NOMO-1 (cell line): ENCODE results near the gene ZCCHC3.

Experiments
- DNase-seq, 2 experiments: peaks; one replicate each; lab custom pipeline; 2025; ENCODE audit not compliant: unreplicated experiment in 2 of 2; lab: John Stamatoyannopoulos, UW

The ZCCHC3 gene

DNA sequence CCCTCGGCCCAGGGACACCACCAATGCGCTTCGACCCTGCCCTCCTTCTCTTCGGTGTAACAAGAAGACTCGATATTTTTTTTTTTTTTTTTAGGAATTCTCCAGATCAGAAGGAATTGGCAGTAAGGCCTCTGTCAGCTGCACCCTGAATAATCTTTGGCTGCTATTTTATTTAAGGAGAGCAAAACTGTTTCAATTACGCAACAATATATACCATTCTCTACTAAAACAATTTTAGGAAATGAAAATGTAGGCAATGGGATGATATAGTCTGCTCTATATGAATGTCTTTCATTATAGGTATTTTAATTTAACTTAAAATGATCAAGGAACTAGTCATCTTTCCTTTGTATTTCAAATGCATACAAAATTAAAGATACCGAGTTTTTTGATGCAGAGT, 13.3 kb downstream of the ZCCHC3 start:
- no peak for DNase-seq

DNA sequence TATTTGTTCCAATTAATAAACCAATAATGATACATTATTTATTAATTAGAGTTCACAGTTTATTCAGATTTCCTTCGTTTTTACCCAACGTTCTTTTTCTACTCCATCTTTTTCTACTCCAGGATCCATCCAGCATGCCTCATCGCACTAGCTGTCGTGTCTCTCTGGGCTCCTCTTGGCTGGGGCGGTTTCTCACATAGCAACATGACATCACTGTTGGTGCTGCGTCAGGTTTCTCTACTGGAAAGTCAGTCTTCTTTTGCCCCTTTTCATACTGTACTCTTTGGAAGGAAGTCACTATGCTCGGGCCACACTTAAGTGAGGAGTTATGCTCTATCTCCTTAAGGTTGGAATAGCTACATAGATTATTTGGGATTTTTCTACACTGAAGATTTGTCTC, 14.2 kb downstream of the ZCCHC3 start:
- DNase-seq = no peak

DNA sequence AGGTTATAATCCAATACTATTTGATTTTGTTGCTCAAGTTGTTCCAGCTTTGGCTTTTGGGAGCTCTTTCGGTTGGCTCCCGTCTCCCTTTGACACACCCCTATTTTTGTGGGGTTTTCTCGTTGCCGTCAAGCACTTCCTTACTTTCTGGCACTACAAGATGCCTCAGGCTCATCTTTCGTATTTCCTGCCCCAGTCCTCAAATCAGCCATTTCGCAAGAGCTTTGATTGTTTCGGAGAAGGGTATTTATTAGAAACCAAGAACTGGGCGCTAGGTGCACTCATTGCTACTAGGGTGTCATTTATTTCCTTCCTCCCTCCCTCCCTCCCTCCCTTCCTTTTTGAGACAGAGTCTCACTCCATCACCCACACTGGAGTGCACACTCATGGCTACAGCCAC, 14.7 kb downstream of the ZCCHC3 start:
- DNase-seq = peak in 1 of 2 experiments; percentile 44

DNA sequence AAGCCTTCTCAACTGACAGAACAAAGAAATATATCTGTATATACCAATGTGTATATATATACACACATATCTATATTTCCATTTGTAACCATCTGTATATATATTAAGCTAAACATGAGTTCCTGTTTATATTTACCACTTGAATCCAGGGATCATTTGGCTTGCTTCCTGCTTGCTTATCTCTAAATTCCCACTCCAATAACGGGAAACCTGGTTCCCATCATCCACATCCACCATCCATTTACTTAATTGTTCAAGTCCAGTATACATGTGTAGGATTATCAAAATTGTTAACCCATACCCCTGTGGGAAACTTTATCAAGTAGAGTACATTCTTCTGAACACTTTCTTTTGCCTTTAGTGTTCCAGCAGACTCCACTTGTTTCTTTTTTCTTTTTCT, 15.5 kb downstream of the ZCCHC3 start:
- DNase-seq = no peak

DNA sequence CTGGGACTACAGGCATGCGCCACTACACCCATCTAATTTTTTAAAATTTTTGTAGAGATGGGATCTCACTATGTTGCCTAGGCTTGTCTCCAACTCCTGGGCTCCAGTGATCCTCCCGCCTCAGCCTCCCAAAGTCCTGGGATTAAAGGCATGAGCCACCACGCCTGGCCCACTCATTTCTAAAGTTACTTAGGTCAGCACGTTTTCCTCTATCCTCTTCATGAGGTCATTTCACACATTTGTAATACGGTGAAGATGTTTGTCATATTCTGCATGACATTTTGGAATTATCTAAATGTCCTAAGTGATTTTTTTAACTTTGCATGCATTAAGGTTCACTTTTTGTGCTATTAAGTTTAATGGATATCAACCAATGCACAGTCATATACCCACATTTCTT, 16.0 kb downstream of the ZCCHC3 start:
- no peak for DNase-seq

DNA sequence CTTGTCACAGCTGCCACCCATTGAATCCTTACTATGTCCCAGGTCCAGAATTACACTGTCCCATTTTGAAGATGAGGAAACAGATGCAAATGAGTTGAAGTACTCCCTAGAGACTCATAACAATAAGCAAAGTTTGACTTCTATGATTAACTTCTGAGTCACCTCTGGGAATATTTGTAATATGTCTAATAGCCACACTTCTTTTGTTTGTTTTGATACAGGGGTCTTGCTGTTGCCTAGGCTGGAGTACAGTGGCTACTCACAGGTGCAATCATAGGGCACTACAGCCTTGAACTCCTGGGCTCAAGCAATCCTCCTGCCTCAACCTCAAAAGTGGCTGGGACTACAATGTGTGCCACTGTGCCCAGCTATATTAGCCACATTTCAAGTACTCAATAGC, 16.6 kb downstream of the ZCCHC3 start:
- no peak for DNase-seq

DNA sequence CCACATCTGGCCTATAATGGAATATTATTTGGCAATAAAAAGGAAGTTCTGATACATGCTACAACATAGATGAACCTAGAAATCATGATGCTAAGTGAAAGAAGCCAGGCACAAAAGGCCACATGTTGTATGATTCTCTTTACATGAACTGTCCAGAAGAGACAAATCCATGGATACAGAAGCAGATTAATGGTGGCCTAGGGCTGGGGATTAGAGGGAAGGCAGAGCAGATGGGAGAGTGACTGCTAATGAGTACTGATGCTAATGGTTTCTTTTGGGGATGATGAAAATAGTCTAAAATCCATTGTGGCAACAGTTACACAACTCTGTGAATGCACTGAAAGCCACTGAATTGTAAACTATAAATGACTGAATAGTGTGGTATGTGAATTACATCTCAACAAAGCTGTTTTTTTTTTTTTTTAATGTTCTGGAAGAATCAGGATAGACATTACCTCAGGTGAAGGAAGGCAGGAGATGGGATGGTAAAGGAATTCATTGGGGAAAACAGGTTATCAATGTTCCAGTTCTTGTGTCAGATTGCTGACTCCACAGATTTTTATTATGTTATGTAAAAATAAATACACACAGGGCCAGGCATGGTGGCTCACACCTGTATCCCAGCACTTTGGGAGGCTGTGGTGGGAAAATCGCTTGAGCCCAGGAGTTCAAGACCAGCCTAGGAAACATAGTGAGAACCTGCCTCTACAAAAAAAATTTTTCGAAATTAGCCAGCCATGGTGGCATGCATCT, 19.1 kb downstream of the ZCCHC3 start:
- no peak for DNase-seq

DNA sequence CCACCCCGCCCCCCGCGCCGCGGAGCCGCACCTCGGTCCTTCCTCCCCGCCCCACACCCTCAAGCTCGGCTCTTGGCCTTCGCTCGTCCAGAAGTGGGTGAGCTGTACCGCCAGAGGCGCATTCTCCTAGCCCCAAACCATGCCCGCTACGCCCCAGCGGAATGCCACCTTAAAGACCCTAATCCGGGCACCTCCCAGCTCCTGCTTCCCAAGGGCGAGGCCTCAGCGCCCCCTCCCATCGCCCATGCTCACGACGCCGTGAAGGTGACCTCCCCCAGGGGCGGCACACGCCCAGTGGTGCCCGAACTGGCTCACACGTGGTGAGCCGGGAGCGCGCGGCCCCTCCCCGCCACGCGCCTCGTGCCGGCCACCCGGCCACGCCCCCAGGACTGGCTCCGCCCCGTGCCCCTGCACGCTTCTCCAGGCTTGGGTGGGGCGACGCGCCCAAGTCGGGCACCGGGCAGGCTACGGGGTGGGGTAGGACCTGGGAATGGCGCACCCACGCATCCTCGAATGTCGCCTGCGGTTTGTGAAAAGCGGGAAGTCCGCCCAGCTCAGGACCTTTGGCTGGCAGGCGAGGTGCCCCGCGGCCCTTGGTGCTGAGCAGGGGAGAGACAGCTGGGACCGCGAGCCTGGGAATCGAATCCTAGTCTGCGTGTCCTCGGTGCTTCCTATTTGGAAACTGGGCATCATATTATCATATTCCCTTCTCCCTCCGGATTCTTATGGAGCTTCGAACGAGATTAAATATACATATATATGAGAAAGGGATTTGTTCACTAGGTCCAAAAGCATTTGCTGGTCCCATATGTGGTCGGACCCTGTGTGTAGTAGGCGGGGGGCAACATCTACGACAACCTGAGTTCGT, 27.0 kb downstream of the ZCCHC3 start:
- DNase-seq = peak; percentile 74 to 84

DNA sequence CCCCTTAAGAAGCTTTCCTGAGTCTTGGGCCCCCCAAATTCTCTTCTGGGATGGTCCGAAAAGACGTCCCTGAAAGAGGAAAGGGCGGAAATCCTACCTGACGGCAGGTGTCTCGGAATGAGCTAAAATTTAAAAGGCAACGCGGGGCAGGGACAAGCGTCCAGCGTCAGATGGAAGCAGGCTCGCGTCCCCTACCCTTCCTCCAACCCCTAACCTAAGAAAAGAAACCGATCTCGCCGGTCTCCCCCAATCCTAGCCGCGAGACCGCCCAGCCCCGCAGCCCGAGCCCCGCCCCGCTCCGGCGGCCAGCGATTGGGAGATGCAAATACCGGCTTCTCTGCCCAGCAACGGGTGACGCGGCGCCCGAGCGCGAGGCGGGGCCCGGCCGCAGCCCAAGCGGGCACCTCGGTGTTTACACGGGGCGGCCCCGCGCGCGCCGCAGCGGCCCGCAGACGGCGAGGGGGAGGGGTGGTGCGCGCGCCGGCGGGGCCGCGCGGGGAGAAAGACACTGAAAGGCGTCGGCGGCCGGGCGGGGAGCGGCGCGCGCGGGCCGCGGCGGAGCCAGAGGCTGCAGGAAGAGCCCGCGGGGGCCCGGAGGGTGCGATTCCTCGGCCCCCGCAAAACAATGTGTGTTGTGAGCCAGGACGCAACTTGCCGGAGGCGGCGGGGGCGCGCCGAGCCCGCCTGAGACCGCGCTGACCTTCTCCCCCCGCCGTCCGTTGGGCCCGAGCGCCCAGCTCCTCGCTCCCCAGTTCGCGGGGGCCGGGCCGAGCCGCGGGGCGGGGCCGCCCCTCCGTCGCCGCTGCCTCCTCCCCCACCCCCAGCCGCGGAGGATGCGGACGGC, 27.9 kb downstream of the ZCCHC3 start, which contains the start of gene SOX12:
Gene SOX12, plus strand, starts transcription at position 508 of the 844 bp plus-strand sequence. CDS start 373 bp downstream, outside the sequence.
- peak; percentile 88 to 98 for DNase-seq

DNA sequence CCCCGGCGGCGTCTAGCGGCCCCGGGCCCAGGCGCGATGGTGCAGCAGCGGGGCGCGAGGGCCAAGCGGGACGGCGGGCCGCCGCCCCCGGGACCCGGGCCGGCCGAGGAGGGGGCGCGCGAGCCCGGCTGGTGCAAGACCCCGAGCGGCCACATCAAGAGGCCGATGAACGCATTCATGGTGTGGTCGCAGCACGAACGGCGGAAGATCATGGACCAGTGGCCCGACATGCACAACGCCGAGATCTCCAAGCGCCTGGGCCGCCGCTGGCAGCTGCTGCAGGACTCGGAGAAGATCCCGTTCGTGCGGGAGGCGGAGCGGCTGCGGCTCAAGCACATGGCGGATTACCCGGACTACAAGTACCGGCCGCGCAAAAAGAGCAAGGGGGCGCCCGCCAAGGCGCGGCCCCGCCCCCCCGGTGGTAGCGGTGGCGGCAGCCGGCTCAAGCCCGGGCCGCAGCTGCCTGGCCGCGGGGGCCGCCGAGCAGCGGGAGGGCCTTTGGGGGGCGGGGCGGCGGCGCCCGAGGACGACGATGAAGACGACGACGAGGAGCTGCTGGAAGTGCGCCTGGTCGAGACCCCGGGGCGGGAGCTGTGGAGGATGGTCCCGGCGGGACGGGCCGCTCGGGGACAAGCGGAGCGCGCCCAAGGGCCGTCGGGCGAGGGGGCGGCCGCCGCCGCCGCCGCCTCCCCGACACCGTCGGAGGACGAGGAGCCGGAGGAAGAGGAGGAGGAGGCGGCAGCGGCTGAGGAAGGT, 28.7 kb downstream of the ZCCHC3 start:
- peak; percentile 38 to 42 for DNase-seq

DNA sequence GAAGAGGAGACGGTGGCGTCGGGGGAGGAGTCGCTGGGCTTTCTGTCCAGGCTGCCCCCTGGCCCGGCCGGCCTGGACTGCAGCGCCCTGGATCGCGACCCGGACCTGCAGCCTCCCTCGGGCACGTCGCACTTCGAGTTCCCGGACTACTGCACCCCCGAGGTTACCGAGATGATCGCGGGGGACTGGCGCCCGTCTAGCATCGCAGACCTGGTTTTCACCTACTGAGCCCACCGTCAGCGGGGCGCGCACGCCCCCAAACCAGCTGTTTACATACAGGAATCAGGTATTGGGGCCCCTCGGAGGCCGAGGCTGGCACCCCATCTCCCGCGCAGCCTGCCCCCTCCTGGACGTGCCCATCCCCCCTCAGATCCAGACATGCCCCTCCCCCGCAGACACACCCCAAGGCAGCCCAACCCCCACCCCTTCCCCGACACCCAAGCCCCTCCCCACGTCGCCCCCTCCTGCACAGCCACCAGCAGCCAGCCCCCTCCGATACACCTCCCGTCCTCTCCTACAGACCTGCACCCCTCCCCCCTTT, 29.3 kb downstream of the ZCCHC3 start:
- DNase-seq = peak in 1 of 2 experiments; percentile 15

DNA sequence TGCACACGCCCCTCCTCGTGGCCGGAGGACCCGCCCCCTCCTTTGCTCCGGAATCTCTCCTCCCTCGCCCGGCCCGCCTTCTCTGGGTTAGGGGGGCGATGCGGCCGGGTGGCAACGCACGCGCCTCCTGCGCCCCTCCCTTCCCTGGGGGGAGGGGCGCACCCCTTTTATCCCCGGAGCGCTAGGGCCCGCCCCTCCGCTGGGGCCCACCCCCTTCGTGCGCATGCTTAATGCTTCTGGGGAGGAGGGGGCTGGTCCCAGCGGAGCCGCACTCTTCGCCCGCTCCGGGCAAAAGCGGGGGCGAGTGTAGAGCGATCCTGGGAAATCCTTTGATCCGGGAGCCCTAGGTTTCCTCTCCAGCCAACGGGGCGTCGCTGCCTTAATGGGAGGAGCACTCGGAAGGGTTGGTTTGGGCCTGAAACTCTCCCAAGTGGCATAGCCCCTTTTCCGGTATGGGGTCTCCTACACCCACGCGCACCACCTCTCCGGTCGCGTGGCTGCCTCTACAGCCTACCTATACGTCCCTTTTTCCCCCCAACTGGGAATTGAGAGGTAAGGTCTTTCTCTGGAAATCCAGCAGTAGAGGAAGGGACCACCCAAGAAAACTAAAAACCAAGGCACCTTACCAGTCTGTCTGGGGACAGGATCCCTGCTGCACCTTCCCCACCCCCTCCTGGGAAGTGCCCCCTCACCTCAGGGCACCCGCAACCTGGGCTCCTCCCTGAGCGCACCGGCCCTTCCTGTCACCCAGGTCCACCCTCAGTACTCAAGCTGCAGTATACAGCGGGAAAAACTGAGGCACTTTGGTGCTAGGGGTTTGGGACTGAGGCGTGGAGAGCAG, 30.0 kb downstream of the ZCCHC3 start:
- peak; percentile 39 to 59 for DNase-seq

DNA sequence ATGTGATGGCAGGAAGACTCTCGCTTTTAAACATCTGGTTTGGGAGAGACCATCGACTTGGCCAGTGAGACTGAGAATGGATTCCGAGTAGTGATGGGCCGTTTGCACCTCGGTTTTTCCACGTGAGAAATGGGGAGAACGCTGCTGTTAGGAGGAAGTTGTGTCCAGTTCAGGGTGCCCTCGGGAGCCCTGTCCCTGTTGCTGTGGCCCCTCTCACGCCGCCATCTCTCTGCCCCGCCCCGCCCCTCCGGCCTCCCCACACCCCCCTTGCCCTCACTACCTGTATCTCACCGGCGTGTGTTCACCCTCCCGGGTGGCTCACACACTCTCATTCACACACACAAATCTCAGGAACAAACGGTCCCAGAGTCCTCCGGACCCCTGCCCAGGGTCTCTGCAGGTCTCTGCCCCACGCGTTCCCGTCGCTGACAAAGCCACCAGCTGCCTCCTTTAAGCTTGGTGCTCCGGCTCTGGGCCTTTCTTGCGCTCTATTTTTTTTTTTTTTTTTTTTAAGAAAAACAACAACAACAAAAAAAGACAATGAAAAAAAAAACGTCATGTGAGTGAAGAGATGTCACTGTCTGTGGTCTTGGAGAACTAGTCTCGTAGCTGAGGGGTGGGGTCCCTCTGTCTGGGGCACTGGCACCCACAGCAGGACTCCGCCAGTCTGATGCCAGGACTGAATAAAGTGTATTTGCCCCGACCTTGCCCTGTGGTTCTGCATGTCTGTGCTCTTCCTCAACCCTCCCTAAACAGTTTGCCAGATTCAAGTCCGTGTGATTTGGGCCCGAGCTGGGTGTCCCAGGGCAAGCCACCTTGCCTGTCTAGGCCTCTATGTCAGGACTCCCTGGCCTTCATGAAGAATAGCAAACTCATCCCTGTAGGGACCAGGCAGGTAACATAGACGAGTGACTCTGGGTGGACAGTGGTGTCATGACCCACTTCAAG, 30.9 kb downstream of the ZCCHC3 start:
- DNase-seq = no peak

DNA sequence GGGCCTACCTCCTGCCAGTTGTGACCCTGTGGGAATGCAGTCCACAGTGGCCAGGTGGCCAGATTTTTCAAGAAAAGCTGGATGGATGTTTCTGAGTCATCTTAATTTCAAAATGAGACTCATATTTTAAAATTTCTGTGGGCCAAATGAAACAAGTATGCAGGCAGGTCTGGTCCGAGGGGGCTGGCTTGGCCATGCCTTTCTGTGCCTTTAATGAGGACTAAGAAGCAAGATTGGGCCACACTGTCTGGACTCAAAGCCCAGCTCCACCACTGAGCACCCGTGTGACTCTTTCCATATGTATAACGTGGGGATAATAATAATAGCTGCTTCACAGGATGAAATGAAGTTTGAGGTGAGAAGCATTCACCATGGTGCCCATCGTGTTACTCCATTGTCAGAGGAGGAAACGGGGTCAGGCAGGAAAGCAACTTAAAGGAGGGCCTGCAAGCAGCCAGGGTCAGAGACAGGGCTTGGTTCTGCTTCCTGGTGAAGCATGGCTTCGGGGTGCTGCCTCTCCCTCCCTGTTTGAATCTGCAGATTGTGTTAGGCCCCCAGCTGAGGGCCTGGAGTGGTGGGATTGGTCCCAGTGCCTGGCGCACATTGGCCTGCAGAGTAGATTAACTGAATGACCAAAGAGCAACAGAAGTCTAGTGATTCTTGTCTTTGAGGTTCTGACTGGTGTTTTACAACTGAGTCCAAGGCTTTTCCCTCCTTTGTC, 31.8 kb downstream of the ZCCHC3 start:
- no peak for DNase-seq

DNA sequence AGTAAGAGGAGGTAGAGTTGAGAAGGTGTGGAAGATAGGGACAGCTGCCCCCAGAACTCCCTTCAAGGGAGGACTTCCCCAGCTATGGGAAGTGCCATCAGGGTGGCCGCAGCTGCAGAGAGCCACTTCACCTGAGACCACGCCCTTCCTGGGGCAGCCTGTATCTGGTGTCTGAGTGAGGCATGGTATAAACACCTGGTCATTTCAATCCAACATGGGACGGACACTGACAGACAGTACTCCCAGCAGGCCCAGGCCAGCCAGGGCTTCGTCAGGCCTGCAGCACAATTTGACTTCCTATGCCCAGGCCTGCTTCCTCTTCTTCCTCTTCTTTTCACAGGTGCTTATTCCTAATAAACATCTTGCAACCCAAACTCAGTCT, 32.5 kb downstream of the ZCCHC3 start:
- no peak for DNase-seq

DNA sequence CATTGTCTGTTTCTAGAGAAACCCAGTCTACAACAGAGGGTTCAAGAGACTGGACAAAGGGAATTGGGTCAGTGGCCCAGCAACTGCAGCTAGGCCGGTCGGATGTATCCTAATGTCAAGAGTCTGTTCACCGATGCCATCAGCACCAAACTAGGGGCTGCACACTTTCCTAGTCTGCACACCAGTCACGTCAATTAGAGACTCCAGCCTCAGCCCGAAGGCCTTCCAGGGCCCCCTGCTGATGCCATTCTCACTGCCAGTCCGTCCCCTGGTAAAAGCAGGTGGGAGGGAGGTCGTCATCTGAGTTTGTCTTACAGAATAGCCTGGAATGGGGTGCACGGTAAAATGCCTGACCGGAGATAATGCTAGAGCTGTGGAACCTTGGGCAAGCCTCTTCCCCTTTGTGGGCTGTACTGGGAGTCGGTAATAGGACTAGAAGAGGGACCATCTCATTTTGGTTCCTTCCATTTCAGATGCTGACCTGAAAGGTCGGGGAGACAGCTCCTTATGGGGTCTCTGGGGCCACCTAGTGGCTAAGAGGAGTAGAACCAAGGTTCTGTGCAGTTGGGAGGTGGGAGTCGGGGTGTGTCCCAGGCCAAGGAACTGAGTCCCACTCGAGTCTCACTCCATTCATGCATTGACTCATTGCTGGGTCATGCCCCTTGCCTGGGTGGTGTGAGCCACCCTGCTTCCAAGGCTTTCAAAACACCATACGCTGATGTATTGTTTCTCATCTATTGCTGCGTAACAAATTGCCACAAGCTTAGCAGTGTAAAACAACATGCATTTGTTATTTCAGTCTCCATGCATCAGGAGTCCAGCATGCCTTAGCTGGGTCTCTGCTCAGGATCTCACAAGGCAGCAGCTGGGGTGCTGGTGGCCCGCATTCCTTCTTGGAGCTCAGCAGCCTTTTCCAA, 33.1 kb downstream of the ZCCHC3 start:
- DNase-seq = peak; percentile 52 to 83
